HEK293 (cell line): Measurements from ENCODE around the gene ICAM5.

Experiments
- CTCF ChIA-PET: fragments of 350-600 bp; formaldehyde crosslinking; extraction: SDS; loops from one replicate; lab custom pipeline; 2021; ENCODE audit warnings: antibody characterized with exemption; lab: Yijun Ruan, JAX
- POLR2A ChIA-PET: fragments of 300-600 bp; formaldehyde crosslinking; extraction: SDS; loops from one replicate; lab custom pipeline; 2020; ENCODE audit warnings: antibody characterized with exemption, inconsistent platforms; lab: Yijun Ruan, JAX
- H3K27ac ChIP-seq: fragments of 200-500 bp; sonication (Bioruptor generic); 2 replicates; pipeline ENCODE4 v1.5.1; 2014; ENCODE audit warnings: low read depth, low read length, control low read depth, inconsistent platforms; ENCODE audit errors: extremely low read depth
- H3K36me3 ChIP-seq, 2 experiments: fragments of 200-500 bp in 1 of 2; sonication (Bioruptor generic) in 1 of 2; 1 replicate in 1 of 2; 2 replicates in 1 of 2; pipeline ENCODE4 v1.5.1; 2014 to 2017; ENCODE audit warnings: inconsistent platforms in 2 of 2, low read length in 2 of 2; ENCODE audit not compliant: control insufficient read depth in 2 of 2, insufficient read depth in 1 of 2
- H3K4me1 ChIP-seq: fragments of 200-500 bp; sonication (Bioruptor generic); 2 replicates; pipeline ENCODE4 v1.5.1; 2014; ENCODE audit warnings: mild to moderate bottlenecking, low read length, inconsistent platforms; ENCODE audit not compliant: control insufficient read depth, insufficient read depth
- H3K4me3 ChIP-seq: 2 replicates; pipeline ENCODE4 v1.5.1; 2011; ENCODE audit warnings: low read depth, mild to moderate bottlenecking, control low read depth, low read length, moderate library complexity
- H3K9me3 ChIP-seq: fragments of 200-500 bp; sonication (Bioruptor generic); 2 replicates; pipeline ENCODE4 v1.5.1; 2014; ENCODE audit warnings: low read depth, low read length, inconsistent platforms; ENCODE audit not compliant: control insufficient read depth, insufficient read depth
- GLI4 ChIP-seq: fragments of 450-650 bp; formaldehyde crosslinking; IDR thresholded peaks from 2 replicates; pipeline ENCODE4 v1.5.1; 2016; ENCODE audit warnings: missing biosample characterization, missing genetic modification characterization
- OSR2 ChIP-seq: fragments of 450-650 bp; formaldehyde crosslinking; IDR thresholded peaks from 2 replicates; pipeline ENCODE4 v1.5.1; 2016; ENCODE audit warnings: missing biosample characterization, missing genetic modification characterization
- REPIN1 ChIP-seq: fragments of 450-650 bp; formaldehyde crosslinking; IDR thresholded peaks from 2 replicates; pipeline ENCODE4 v1.5.1; 2017; ENCODE audit warnings: missing biosample characterization, missing genetic modification characterization, low read depth
- SP3 ChIP-seq: fragments of 450-650 bp; formaldehyde crosslinking; IDR thresholded peaks from 2 replicates; pipeline ENCODE4 v1.5.1; 2016; ENCODE audit warnings: missing biosample characterization, missing genetic modification characterization
- YY1 ChIP-seq: fragments of 450-650 bp; formaldehyde crosslinking; IDR thresholded peaks from 2 replicates; pipeline ENCODE4 v1.5.1; 2018; ENCODE audit warnings: missing biosample characterization, missing genetic modification characterization
- ZBTB17 ChIP-seq: fragments of 450-650 bp; formaldehyde crosslinking; IDR thresholded peaks from 2 replicates; pipeline ENCODE4 v1.5.1; 2016; ENCODE audit warnings: missing biosample characterization, missing genetic modification characterization
- ZBTB8A ChIP-seq: fragments of 450-650 bp; formaldehyde crosslinking; IDR thresholded peaks from 2 replicates; pipeline ENCODE4 v1.5.1; 2016; ENCODE audit warnings: missing biosample characterization, missing genetic modification characterization
- ZFP3 ChIP-seq: fragments of 450-650 bp; formaldehyde crosslinking; IDR thresholded peaks from 2 replicates; pipeline ENCODE4 v1.5.1; 2016; ENCODE audit warnings: low read depth, missing biosample characterization, missing genetic modification characterization
- ZFP37 ChIP-seq: fragments of 450-650 bp; formaldehyde crosslinking; IDR thresholded peaks from 2 replicates; pipeline ENCODE4 v1.5.1; 2016; ENCODE audit warnings: missing biosample characterization, missing genetic modification characterization
- ZFP41 ChIP-seq: fragments of 450-650 bp; formaldehyde crosslinking; IDR thresholded peaks from 2 replicates; pipeline ENCODE4 v1.5.1; 2016; ENCODE audit warnings: missing biosample characterization, missing genetic modification characterization, borderline replicate concordance
- ZFP69B ChIP-seq: fragments of 450-650 bp; formaldehyde crosslinking; IDR thresholded peaks from 2 replicates; pipeline ENCODE4 v1.5.1; 2016; ENCODE audit warnings: missing biosample characterization, missing genetic modification characterization
- ZNF121 ChIP-seq: fragments of 450-650 bp; formaldehyde crosslinking; IDR thresholded peaks from 2 replicates; pipeline ENCODE4 v1.5.1; 2016; ENCODE audit warnings: missing biosample characterization, missing genetic modification characterization
- ZNF132 ChIP-seq: fragments of 450-650 bp; formaldehyde crosslinking; IDR thresholded peaks from 2 replicates; pipeline ENCODE4 v1.5.1; 2017; ENCODE audit warnings: missing biosample characterization, missing genetic modification characterization, borderline replicate concordance
- ZNF223 ChIP-seq: fragments of 450-650 bp; formaldehyde crosslinking; IDR thresholded peaks from 2 replicates; pipeline ENCODE4 v1.5.1; 2016; ENCODE audit warnings: missing biosample characterization, missing genetic modification characterization
- ZNF629 ChIP-seq: fragments of 450-650 bp; formaldehyde crosslinking; IDR thresholded peaks from 2 replicates; pipeline ENCODE4 v1.5.1; 2017; ENCODE audit warnings: missing biosample characterization, missing genetic modification characterization
- ZNF654 ChIP-seq: fragments of 450-650 bp; formaldehyde crosslinking; IDR thresholded peaks from 2 replicates; pipeline ENCODE4 v1.5.1; 2016; ENCODE audit warnings: low read depth, missing biosample characterization, missing genetic modification characterization
- ZNF658 ChIP-seq: fragments of 450-650 bp; formaldehyde crosslinking; IDR thresholded peaks from 2 replicates; pipeline ENCODE4; 2016; ENCODE audit warnings: missing biosample characterization, missing genetic modification characterization
- ZNF76 ChIP-seq: fragments of 450-650 bp; formaldehyde crosslinking; IDR thresholded peaks from 2 replicates; pipeline ENCODE4; 2016; ENCODE audit warnings: low read depth, missing biosample characterization, missing genetic modification characterization, borderline replicate concordance
- ZSCAN16 ChIP-seq: fragments of 450-650 bp; formaldehyde crosslinking; IDR thresholded peaks from 2 replicates; pipeline ENCODE4 v1.5.1; 2016; ENCODE audit warnings: missing biosample characterization, missing genetic modification characterization
- ZXDB ChIP-seq: fragments of 450-650 bp; formaldehyde crosslinking; IDR thresholded peaks from 2 replicates; pipeline ENCODE4 v1.5.1; 2016; ENCODE audit warnings: missing biosample characterization, missing genetic modification characterization
- TF ChIP-seq, protein P1 (sequence below): fragments of 450-650 bp; formaldehyde crosslinking; IDR thresholded peaks from 2 replicates; pipeline ENCODE4 v1.5.1; 2017; ENCODE audit warnings: missing biosample characterization, missing genetic modification characterization
- TF ChIP-seq, protein P2 (sequence below): fragments of 450-650 bp; formaldehyde crosslinking; IDR thresholded peaks from 2 replicates; pipeline ENCODE4 v1.5.1; 2016; ENCODE audit warnings: missing biosample characterization, missing genetic modification characterization
- TF ChIP-seq, protein P3 (sequence below): fragments of 450-650 bp; formaldehyde crosslinking; IDR thresholded peaks from 2 replicates; pipeline ENCODE4 v1.5.1; 2016; ENCODE audit warnings: missing biosample characterization, missing genetic modification characterization
- TF ChIP-seq, protein P4 (sequence below): fragments of 450-650 bp; formaldehyde crosslinking; IDR thresholded peaks from 2 replicates; pipeline ENCODE4 v1.5.1; 2016; ENCODE audit warnings: missing biosample characterization, missing genetic modification characterization

The ICAM5 gene

DNA sequence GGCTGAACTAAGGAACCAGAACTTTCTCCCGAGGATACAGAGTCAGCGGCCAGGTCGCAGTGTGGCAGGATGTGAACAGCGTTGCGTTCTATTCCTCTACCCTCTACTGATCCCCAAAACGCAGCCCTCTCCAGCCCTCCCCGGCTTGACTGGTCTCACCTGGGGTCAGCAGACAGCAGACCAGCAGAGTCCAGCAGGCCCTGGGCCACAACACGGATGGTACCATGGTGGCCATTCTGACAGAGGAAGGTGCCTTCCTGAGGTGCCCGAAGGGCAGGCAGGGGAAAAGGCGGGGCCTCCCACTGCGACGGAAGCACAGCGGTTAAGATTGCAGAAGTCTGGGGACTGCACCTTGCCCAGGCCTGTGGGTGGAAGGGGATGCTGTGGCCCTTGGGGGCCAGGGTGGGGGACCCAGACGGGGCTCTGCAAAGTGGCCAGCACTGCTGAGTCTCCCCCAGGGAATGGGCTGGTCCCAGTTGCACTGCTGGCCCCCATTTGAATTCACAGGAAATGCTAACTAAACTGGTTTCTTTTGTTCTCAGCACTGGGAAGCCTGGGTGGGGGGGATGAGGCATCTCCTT is 49.7 kb downstream of the ICAM5 start, which contains the start of gene ICAM3:
ICAM3 (minus strand) TSS at position 245 of the 581 bp plus-strand sequence; CDS start at position 235, 10 bp downstream.
- ChIA-PET POLR2A (no interaction called here), CTCF (no interaction called here)
- Histone ChIP-seq H3K4me3 (no peak within 1 kb of the TSS), H3K9me3 (no peaks in the 10 kb centered on the region), H3K27ac (no peak within 1 kb of the TSS), H3K4me1 (no peaks in the 10 kb centered on the region), H3K36me3 (no peaks in the 10 kb centered on the region)
- TF ChIP-seq SP3 (tag by site-specific recombination) (no peak), ZNF132 (tag by site-specific recombination) (no peak)
- TF ChIP-seq, protein P1, sequence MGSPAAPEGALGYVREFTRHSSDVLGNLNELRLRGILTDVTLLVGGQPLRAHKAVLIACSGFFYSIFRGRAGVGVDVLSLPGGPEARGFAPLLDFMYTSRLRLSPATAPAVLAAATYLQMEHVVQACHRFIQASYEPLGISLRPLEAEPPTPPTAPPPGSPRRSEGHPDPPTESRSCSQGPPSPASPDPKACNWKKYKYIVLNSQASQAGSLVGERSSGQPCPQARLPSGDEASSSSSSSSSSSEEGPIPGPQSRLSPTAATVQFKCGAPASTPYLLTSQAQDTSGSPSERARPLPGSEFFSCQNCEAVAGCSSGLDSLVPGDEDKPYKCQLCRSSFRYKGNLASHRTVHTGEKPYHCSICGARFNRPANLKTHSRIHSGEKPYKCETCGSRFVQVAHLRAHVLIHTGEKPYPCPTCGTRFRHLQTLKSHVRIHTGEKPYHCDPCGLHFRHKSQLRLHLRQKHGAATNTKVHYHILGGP = no peak
- TF ChIP-seq, protein P2, sequence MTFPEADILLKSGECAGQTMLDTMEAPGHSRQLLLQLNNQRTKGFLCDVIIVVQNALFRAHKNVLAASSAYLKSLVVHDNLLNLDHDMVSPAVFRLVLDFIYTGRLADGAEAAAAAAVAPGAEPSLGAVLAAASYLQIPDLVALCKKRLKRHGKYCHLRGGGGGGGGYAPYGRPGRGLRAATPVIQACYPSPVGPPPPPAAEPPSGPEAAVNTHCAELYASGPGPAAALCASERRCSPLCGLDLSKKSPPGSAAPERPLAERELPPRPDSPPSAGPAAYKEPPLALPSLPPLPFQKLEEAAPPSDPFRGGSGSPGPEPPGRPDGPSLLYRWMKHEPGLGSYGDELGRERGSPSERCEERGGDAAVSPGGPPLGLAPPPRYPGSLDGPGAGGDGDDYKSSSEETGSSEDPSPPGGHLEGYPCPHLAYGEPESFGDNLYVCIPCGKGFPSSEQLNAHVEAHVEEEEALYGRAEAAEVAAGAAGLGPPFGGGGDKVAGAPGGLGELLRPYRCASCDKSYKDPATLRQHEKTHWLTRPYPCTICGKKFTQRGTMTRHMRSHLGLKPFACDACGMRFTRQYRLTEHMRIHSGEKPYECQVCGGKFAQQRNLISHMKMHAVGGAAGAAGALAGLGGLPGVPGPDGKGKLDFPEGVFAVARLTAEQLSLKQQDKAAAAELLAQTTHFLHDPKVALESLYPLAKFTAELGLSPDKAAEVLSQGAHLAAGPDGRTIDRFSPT (tag by site-specific recombination) = no peak

DNA sequence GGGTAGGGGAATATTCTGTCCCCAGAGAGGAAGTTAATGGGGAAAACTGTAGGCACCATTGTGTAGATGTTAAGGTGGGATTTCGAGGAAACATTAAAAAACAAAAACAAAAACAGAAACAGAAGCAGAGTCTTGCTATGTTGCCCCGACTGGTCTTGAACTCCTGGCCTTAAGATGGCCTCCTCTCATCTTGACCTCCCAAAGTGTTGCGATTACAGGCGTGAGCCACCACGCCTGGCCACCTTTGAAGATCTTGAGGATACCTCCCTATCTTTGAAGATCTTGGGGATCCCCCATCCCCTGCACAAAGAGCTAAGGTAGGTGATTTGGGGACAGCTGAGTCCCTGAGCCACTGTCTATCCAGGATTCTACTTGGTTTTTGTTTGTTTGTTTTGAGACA is 50.2 kb downstream of the ICAM5 start:
- ChIA-PET POLR2A (interaction anchor here (0.7 kb wide), 1 partner anchor 165 kb away, joined by 3 read pairs; no protein-coding TSS in a partner anchor), CTCF (no interaction called here)
- H3K9me3 ChIP-seq = no peaks in the 10 kb centered on the region
- no peaks in the 10 kb centered on the region for H3K4me1 ChIP-seq
- H3K4me3 ChIP-seq = no peak overlapping the region
- no peak overlapping the region for H3K27ac ChIP-seq
- TF ChIP-seq ZNF121 (tag by site-specific recombination) = peak; percentile 89
- TF ChIP-seq REPIN1 = no peak
- TF ChIP-seq, all 188 proteins: peak for 1
- H3K36me3 ChIP-seq = no peaks in the 10 kb centered on the region

DNA sequence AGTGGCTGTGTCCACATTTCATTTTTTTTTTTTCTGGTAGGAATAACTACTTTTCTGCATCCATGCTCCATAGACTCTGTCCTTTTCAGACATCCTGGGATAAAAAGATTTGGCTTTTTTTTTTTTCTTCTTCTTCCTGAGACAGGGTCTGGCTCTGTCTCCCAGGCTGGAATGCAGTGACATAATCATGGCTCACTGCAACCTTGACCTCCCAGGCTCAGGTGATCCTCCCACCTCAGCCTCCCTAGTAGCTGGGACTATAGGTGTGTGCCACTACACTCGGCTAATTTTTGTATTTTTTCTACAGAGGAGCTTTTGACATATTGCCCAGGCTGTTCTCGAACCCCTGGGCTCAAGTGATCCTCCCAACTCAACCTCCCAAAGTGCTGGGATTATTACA is 53.7 kb downstream of the ICAM5 start:
- H3K4me1 ChIP-seq = no peaks in the 10 kb centered on the region
- POLR2A ChIA-PET = interaction anchor here (0.7 to 4.4 kb wide), 2 partner anchors 9 to 116 kb away, joined by 3 to 26 read pairs; partner anchors contain the start of gene RAVER1
- no peaks in the 10 kb centered on the region for H3K36me3 ChIP-seq
- no peak overlapping the region for H3K27ac ChIP-seq
- no peaks in the 10 kb centered on the region for H3K9me3 ChIP-seq
- TF ChIP-seq ZFP69B = no peak
- no peak for TF ChIP-seq OSR2 (tag by site-specific recombination)
- TF ChIP-seq ZFP41 (tag by site-specific recombination) = no peak
- no peak for TF ChIP-seq GLI4 (tag by site-specific recombination)
- TF ChIP-seq ZBTB17 = no peak
- TF ChIP-seq ZNF223 = no peak
- no peak for TF ChIP-seq ZNF658 (tag by site-specific recombination)
- TF ChIP-seq ZFP3 (tag by site-specific recombination) = no peak
- no peak for TF ChIP-seq ZSCAN16 (tag by site-specific recombination)
- TF ChIP-seq YY1 (tag by site-specific recombination) = no peak
- no peak for TF ChIP-seq REPIN1
- no peak for TF ChIP-seq ZFP37 (tag by site-specific recombination)
- TF ChIP-seq ZNF654 (tag by site-specific recombination) = no peak
- TF ChIP-seq, protein P3, sequence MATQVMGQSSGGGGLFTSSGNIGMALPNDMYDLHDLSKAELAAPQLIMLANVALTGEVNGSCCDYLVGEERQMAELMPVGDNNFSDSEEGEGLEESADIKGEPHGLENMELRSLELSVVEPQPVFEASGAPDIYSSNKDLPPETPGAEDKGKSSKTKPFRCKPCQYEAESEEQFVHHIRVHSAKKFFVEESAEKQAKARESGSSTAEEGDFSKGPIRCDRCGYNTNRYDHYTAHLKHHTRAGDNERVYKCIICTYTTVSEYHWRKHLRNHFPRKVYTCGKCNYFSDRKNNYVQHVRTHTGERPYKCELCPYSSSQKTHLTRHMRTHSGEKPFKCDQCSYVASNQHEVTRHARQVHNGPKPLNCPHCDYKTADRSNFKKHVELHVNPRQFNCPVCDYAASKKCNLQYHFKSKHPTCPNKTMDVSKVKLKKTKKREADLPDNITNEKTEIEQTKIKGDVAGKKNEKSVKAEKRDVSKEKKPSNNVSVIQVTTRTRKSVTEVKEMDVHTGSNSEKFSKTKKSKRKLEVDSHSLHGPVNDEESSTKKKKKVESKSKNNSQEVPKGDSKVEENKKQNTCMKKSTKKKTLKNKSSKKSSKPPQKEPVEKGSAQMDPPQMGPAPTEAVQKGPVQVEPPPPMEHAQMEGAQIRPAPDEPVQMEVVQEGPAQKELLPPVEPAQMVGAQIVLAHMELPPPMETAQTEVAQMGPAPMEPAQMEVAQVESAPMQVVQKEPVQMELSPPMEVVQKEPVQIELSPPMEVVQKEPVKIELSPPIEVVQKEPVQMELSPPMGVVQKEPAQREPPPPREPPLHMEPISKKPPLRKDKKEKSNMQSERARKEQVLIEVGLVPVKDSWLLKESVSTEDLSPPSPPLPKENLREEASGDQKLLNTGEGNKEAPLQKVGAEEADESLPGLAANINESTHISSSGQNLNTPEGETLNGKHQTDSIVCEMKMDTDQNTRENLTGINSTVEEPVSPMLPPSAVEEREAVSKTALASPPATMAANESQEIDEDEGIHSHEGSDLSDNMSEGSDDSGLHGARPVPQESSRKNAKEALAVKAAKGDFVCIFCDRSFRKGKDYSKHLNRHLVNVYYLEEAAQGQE (tag by site-specific recombination) = no peak
- TF ChIP-seq ZXDB = no peak
- TF ChIP-seq ZNF629 = no peak
- no peak for TF ChIP-seq ZNF76 (tag by site-specific recombination)
- TF ChIP-seq, protein P4, sequence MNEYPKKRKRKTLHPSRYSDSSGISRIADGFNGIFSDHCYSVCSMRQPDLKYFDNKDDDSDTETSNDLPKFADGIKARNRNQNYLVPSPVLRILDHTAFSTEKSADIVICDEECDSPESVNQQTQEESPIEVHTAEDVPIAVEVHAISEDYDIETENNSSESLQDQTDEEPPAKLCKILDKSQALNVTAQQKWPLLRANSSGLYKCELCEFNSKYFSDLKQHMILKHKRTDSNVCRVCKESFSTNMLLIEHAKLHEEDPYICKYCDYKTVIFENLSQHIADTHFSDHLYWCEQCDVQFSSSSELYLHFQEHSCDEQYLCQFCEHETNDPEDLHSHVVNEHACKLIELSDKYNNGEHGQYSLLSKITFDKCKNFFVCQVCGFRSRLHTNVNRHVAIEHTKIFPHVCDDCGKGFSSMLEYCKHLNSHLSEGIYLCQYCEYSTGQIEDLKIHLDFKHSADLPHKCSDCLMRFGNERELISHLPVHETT (tag by site-specific recombination) = no peak
- no peak for TF ChIP-seq ZBTB8A
- TF ChIP-seq, all 188 proteins: peak for 0
- CTCF ChIA-PET = interaction anchor here (0.6 to 1.2 kb wide), 4 partner anchors 26 to 521 kb away, joined by 3 to 6 read pairs (median 4); no protein-coding TSS in a partner anchor
- H3K4me3 ChIP-seq = no peak overlapping the region
